Activated gamma-delta T cell treated with anti-CD3 and anti-CD28 coated beads, Interleukin-2, amount 50 U/mL, for 16 hours (primary cell): ENCODE data around the gene GSS.
A peak's percentile ranks its signal among the peaks of the same experiment; 100 is the strongest.

Experiments used
- DNase-seq: peaks from one replicate; pipeline ENCODE4 v3.0.0-alpha.2; 2020; ENCODE audit warnings: low read depth

Gene GSS

GRCh38 chr20:34955231-34956040 lies at the start of gene GSS, which contains the start of gene MYH7B:
GSS (minus strand) TSS chr20:34955806; CDS start chr20:34951852, 3,954 bp downstream.
MYH7B (plus strand) TSS chr20:34955868; CDS start chr20:34978006, 22,138 bp downstream.
- DNase-seq = peak; percentile 96

GRCh38 chr20:35004749-35005462 lies 49.3 kb upstream of the GSS start:
- no peak for DNase-seq

DNA sequence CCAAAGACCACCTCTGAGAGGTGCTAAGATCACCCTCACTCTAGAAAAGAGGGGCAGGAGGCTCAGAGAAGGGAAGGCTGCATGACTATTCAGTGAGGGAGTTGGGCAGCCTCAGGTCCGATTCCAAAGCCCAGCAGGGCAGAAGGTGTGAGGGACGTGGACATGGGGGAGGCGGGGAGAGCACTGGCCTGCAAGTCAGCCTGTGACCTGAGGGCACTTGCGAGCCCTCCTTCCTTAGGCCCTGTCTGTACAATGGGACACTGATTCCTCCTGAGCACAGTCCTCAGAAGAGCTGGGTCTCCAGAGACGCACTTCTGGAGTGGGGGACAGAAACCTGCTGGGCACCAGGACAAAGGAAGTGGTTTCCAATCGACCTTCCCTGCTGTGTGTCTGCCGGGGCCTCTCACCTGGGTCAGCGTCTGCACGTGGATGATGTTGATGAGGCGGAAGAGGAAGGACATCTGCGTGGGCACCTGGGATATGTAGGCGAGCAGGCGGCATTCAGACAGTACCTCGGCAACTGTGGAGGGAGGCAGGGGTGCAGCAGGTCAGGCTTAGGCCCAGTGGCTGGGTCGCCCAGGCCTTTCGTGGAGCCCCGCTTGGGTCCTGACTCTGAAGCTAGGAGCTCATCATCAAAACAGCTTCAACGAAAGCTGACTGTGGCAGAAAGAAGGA lies 48.6 kb upstream of the GSS start:
- no peak for DNase-seq

DNA sequence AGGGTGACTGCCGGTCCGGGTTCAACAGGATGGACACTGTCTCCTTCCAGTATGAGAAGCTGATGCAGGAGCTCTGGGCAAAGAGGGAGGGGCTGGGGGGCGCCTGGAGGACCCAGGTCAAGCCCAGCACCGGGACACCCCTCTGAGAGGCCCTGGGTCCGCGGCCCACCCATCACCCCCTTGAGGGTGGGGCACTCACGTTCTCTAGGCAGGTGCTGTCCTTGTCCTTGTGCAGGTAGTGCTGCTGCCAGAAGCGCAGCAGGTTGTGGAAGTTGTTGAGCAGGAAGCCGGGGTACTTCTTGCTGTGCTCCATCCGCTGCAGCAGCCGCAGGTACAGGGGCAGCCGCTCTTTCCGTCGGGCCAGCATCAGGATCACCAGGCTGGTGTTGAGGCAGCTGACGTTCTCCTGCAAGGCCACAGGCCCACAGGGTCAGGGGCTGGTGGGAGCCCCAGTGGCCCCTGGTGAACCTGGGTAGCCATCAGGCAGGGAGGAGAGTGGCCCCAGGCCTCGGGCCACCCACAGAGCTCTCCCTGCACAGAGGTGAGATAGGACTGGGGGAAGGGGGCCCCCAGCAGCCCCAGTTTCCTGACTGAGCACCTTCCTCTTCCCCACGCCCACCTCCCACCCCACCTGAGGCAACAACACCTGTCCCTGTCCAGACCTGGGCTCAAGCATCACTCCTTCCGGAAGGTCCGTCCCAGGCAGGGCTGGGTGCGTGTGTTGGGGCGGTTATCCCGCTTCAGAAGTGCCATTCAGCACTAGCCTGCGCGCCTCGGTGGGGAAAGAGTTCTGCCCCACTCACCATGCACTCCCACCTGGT lies 47.8 kb upstream of the GSS start:
- no peak for DNase-seq

DNA sequence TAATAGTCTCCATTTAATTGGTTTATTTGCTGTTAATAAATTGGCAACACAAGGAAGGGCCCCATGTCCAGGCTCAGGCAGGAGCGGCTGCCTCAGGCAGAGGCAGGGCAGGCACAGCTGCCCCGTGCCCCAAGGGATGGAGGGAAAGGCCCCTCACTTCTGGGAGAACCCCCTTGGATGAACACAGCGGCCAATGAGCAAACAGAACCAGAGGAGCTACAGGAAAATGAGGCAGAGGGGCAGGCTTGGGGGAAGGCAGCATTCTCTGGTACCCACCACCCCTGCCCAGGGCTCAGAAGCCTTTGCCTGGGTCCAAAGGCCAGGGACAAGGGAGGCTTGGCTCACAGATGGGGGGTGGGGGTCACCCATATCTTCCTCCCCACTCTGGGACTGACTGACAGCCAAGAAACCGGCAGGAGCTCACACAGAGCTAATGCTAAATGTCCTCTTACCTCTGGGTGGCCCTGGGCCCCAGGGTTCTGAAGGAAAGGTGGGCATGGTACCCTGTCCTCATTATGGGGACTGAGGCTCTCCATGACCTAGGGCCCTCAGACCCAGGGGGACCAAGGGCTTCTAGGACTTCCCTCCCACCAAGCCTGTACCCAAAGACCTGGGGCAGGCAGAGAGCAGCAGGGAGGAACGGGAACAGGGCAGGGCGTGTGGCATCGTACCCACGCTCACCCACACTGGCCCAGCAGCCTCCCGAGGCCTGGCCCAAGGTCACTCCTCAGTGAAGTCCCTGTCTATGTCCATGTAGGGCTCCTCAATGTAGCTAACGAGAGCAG lies 47.0 kb upstream of the GSS start:
- DNase-seq = no peak

DNA sequence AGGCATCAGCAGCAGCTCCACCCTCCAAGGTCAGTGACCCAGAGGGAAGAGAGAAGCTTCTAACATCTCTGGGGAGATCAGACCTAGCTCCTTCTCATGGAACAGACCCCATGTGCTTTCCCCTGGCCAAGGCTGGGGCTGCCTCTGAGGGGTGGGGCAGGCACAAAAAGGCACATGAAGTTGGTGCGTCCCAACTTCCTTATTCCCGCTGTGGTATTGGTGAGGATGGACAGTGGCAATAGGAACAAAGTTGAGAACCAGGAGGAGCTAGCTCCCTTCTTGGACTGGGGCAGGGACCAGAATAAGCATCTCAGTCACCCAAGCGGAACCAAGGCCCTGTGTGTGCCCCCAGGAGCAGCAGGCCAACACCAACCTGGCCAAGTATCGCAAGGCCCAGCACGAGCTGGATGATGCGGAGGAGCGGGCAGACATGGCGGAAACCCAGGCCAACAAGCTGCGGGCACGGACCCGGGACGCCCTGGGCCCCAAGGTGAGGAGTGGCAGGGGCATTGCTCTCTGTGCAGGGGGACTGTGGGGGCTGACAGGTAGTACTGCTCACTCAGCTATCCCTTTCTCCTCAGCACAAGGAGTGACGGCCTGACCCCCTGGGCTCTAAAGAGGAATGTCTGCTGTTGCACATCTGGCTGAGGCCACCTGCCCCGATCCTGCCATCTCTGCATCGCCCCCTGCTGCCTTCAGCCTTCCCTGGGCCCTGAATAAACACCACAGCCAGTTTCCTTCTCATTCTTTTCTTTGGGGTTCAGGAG lies 46.2 kb upstream of the GSS start:
- no peak for DNase-seq

GRCh38 chr20:35000922-35001595 lies 45.5 kb upstream of the GSS start:
- no peak for DNase-seq

GRCh38 chr20:35000311-35000921 lies 44.8 kb upstream of the GSS start:
- DNase-seq = no peak

DNA sequence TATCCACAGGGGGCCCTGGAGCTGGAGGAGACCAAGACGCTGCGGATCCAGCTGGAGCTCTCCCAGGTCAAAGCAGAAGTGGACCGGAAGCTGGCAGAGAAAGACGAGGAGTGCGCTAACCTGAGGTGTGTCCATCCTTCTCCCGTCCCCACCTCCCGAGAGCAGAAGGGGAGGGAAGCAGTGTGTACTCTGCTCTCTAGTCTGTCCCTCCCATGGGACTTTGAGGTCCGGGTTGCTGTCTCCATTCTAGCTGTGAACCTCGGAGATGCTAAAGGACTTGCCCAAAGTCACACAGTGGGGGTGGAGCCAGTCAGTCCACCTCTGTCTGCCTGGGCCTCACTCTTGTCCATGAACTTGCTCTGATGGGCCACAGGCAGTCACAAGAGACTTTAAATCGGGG lies 44.2 kb upstream of the GSS start:
- DNase-seq = no peak

GRCh38 chr20:34999021-34999451 lies 43.4 kb upstream of the GSS start:
- no peak for DNase-seq

- no peak for DNase-seq
Measured at GRCh38 chr20:34998331-34998950, 42.8 kb upstream of the GSS start.

- no peak for DNase-seq
Measured at GRCh38 chr20:34997774-34998173, 42.2 kb upstream of the GSS start.

DNA sequence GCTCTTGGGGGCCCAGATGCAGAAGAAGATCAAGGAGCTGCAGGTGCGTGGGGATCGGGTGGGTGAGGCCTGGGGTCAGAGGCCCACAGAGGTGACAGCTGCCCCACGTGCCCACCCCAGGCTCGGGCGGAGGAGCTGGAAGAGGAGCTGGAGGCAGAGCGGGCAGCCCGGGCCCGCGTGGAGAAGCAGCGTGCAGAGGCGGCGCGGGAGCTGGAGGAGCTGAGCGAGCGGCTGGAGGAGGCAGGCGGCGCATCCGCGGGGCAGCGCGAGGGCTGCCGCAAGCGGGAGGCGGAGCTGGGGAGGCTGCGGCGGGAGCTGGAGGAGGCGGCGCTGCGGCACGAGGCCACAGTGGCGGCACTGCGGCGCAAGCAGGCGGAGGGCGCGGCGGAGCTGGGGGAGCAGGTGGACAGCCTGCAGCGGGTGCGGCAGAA lies 41.5 kb upstream of the GSS start:
- no peak for DNase-seq

- DNase-seq = no peak
Measured at GRCh38 chr20:34996243-34997028, 40.8 kb upstream of the GSS start.

DNA sequence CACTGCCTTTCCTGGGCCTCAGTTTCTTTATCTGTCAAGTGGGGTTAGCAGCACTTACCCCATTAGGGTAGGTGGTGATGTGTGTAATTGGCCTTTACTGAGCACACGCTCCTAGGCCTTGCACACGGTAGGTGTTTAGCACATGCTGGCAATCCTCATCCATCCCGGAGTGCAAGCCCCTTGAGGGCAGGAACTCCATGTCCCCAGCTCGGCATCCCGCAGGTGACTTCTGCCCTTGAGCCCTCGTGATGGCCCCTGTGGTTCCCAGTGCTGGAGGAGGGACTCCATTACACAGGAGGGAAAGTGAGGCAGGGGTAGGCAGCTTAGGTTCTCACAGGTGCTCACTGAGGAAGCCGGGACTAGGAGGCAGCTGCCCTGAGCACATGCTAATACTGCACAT lies 40.1 kb upstream of the GSS start:
- DNase-seq = no peak

GRCh38 chr20:34995192-34995591 lies 39.6 kb upstream of the GSS start:
- DNase-seq = no peak

DNA sequence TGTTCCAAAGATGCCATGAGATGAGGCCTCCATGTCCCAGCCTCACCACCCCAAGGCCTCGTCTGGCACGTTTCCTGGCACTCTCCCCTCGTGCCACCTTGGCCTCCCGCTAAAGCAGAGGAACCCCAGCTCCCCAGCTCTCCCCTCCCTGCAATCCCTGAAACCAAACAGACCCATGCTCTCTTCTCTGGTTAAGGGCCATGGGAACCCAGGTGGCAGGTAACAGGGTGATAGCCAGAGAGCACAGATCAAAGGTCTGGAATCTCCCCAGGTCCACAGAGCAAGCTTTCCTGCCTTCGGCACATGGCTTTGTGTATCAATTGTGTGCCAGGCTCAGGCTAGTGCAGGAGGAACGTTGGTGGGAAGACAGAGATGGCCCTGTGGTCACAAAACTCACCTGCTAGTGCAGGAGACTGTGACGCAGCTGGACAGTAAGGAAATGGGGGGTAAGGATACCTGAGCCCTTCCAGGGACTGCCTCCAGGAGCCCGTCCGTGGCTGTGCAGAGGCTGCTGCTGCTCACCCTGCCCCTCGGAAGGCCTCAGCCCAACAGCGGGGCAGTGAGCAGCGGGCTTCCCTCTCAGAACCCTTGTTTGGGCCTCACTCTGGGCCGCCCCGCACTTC lies 39.0 kb upstream of the GSS start:
- DNase-seq = no peak
